ENCODE data around the gene SARNP.

GRCh38 chr12:55739025-55739378, 78.5 kb downstream of the SARNP start:
- no peak for TF ChIP-seq POLR2A (IDR thresholded peaks at IDR 0.05)
- no peak for TF ChIP-seq CTCF (IDR thresholded peaks at IDR 0.05)
- TF ChIP-seq EP300 (IDR thresholded peaks at IDR 0.05): no peak
